ENCODE data around the gene MMAA. TPM values are rescaled to one million over a fixed set of nuclear protein-coding genes. Genes with fewer than 3 reads are reported as not detected.

The MMAA gene
- polyA plus RNA-seq, 3 donors: 2.1 to 4.0 (median 2.5) TPM

- no peaks in the 10 kb centered on the region for H3K79me2 ChIP-seq (ENCODE audit: insufficient read depth, low read length)
- H2AFZ ChIP-seq (ENCODE audit: insufficient read depth, low read depth, low read length, poor library complexity, severe bottlenecking): no peak overlapping the region
- H3K4me2 ChIP-seq (replicated peaks; ENCODE audit: extremely low read depth, low read length, poor library complexity, severe bottlenecking): no peak overlapping the region
- Mint-ChIP-seq H3K4me1 (no peaks in the 10 kb centered on the region), H3K27ac (no peak overlapping the region), H3K9me3 (no peaks in the 10 kb centered on the region), H3K36me3 (peaks cover 41 to 52% of the 10 kb centered on the region in 2 donors), H3K4me3 (no peak overlapping the region), H3K27me3 (ENCODE audit: low read depth in 3 of 3) (no peaks in the 10 kb centered on the region)
- no peak for DNase-seq
- no peak for TF ChIP-seq CTCF (IDR thresholded peaks at IDR 0.05)
- no peaks in the 10 kb centered on the region for H4K20me1 ChIP-seq (ENCODE audit: insufficient read depth, low read length)
- no peaks in the 10 kb centered on the region for H3K27me3 ChIP-seq (ENCODE audit: control insufficient read depth in 2 of 2, insufficient read depth in 2 of 2, low read length in 2 of 2)
- no peak overlapping the region for H3K4me3 ChIP-seq (replicated peaks in 1 of 3; ENCODE audit: low read depth in 2 of 3, low read length in 3 of 3)
- H3K27ac ChIP-seq (ENCODE audit: low read depth in 1 of 2, low read length in 2 of 2): no peak overlapping the region
- H3K9ac ChIP-seq (ENCODE audit: insufficient read depth, low read length, poor library complexity, severe bottlenecking): no peak overlapping the region
- no peaks in the 10 kb centered on the region for H3K4me1 ChIP-seq (ENCODE audit: control insufficient read depth in 1 of 2, insufficient read depth in 2 of 2, low read length in 2 of 2)
- WGBS (ENCODE audit: insufficient coverage): no CpG with 5 or more reads among the region's 1 CpG
- no peaks in the 10 kb centered on the region for H3K9me3 ChIP-seq (replicated peaks in 1 of 2; ENCODE audit: control insufficient read depth in 1 of 2, insufficient read depth in 1 of 2, low read length in 2 of 2)
- intact Hi-C loops (cut with micrococcal nuclease): no loop called here
- peaks cover 14 to 78% of the 10 kb centered on the region in 2 donors for H3K36me3 ChIP-seq (replicated peaks in 1 of 2; ENCODE audit: control insufficient read depth in 1 of 2, insufficient read depth in 2 of 2, low read length in 2 of 2)
Measured at GRCh38 chr4:145643295-145643694, 24.1 kb downstream of the MMAA start.

- H3K4me1 ChIP-seq (ENCODE audit: control insufficient read depth in 1 of 2, insufficient read depth in 2 of 2, low read length in 2 of 2): no peaks in the 10 kb centered on the region
- no peak overlapping the region for H3K4me2 ChIP-seq (replicated peaks; ENCODE audit: extremely low read depth, low read length, poor library complexity, severe bottlenecking)
- H3K27ac Mint-ChIP-seq: no peak overlapping the region
- H4K20me1 ChIP-seq (ENCODE audit: insufficient read depth, low read length): no peaks in the 10 kb centered on the region
- no peaks in the 10 kb centered on the region for H3K79me2 ChIP-seq (ENCODE audit: insufficient read depth, low read length)
- H3K27me3 ChIP-seq (ENCODE audit: control insufficient read depth in 2 of 2, insufficient read depth in 2 of 2, low read length in 2 of 2): no peaks in the 10 kb centered on the region
- H3K4me1 Mint-ChIP-seq: no peaks in the 10 kb centered on the region
- WGBS (ENCODE audit: insufficient coverage): 90% methylated on average over 2 of the region's 3 CpGs
- no peak for DNase-seq
- no peak overlapping the region for H3K4me3 ChIP-seq (replicated peaks in 1 of 3; ENCODE audit: low read depth in 2 of 3, low read length in 3 of 3)
- H2AFZ ChIP-seq (ENCODE audit: insufficient read depth, low read depth, low read length, poor library complexity, severe bottlenecking): no peak overlapping the region
- H3K4me3 Mint-ChIP-seq: no peak overlapping the region
- no peaks in the 10 kb centered on the region for H3K9me3 ChIP-seq (replicated peaks in 1 of 2; ENCODE audit: control insufficient read depth in 1 of 2, insufficient read depth in 1 of 2, low read length in 2 of 2)
- intact Hi-C loops (cut with micrococcal nuclease): no loop called here
- peaks cover 34 to 44% of the 10 kb centered on the region in 2 donors for H3K36me3 Mint-ChIP-seq
- TF ChIP-seq CTCF (IDR thresholded peaks at IDR 0.05): no peak
- H3K27me3 Mint-ChIP-seq (ENCODE audit: low read depth in 3 of 3): no peaks in the 10 kb centered on the region
- H3K27ac ChIP-seq (ENCODE audit: low read depth in 1 of 2, low read length in 2 of 2): no peak overlapping the region
- H3K36me3 ChIP-seq (replicated peaks in 1 of 2; ENCODE audit: control insufficient read depth in 1 of 2, insufficient read depth in 2 of 2, low read length in 2 of 2): peaks cover 6 to 79% of the 10 kb centered on the region in 2 donors
- no peak overlapping the region for H3K9ac ChIP-seq (ENCODE audit: insufficient read depth, low read length, poor library complexity, severe bottlenecking)
- no peaks in the 10 kb centered on the region for H3K9me3 Mint-ChIP-seq
Measured at GRCh38 chr4:145644699-145645098, 25.5 kb downstream of the MMAA start.
